OCI-LY7 (cell line): ENCODE results near the gene LGALS9.

Experiments
- EZH2phosphoT487 ChIP-seq: fragments of 200-600 bp; sonication (generic); IDR thresholded peaks from 2 replicates; pipeline ENCODE4 v1.6.1; 2018; ENCODE audit warnings: low read depth, borderline replicate concordance, mild to moderate bottlenecking, mixed run types, antibody characterized with exemption, low read length, moderate library complexity, mixed read lengths
- TF ChIP-seq, protein P1 (sequence below): fragments of 200-600 bp; sonication (generic); conservative IDR thresholded peaks from 2 replicates; pipeline ENCODE4 v1.5.1; 2014; ENCODE audit warnings: mild to moderate bottlenecking, antibody characterized with exemption, low read length, moderate library complexity, mixed read lengths

DNA sequence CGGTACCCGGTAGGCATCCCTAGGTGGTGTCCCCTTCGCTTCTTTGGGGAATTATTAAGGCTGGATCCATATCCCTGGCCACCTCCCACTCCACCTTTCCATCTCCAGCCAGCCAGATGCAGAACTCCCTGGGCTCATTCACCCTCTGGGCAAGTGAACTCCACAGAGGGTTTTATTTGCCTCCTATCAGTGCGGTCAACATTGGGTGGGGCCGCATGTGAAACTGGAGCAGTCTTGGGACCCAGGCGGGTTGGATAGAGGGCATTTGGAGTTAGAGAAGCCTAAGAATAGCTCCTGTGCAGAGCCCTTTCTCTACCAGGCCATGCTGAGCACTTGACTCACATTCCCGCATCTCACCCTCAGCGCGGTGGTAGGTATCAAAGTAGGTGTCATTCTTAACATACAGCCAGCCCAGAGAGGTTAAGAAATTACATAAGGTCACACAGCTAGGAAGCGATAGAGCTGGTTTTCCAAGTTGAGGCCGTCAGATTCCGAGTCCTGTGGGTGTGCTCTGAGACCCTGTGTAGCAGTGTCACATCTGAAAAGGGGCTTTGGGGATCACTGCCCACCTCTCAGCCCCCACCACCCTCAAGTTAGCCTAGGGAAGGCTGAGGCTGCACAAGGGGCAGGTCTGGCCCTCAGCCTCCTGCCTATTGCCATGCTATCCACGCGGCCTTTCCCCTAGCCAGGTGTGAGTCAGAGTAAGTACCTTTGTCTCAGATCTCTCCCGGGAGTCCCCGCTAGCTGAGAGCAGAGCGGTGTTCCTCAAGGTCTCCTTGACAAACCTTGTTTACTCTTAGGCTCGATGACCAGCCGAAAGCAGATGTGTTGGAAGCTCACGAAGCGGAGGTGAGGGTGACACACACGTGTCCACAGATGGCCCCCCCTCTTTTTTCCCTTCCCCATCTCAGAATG, 26.9 kb upstream of the LGALS9 start:
- TF ChIP-seq, protein P1, sequence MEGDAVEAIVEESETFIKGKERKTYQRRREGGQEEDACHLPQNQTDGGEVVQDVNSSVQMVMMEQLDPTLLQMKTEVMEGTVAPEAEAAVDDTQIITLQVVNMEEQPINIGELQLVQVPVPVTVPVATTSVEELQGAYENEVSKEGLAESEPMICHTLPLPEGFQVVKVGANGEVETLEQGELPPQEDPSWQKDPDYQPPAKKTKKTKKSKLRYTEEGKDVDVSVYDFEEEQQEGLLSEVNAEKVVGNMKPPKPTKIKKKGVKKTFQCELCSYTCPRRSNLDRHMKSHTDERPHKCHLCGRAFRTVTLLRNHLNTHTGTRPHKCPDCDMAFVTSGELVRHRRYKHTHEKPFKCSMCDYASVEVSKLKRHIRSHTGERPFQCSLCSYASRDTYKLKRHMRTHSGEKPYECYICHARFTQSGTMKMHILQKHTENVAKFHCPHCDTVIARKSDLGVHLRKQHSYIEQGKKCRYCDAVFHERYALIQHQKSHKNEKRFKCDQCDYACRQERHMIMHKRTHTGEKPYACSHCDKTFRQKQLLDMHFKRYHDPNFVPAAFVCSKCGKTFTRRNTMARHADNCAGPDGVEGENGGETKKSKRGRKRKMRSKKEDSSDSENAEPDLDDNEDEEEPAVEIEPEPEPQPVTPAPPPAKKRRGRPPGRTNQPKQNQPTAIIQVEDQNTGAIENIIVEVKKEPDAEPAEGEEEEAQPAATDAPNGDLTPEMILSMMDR = no peak
- TF ChIP-seq EZH2phosphoT487 = no peak
